Esophagus squamous epithelium (tissue), 5 donors: ENCODE results near the gene OGDH. TPM values are rescaled to one million over a fixed set of nuclear protein-coding genes. Genes with fewer than 3 reads are reported as not detected.
A peak's percentile ranks its signal among the peaks of the same experiment; 100 is the strongest.

Source experiments
- DNase-seq: peaks from one replicate; lab custom pipeline; 2025; lab: John Stamatoyannopoulos, UW
- H3K27ac ChIP-seq, 4 donors: fragments of 200-600 bp; sonication (generic); one replicate each; pipeline ENCODE4 v1.5.1; 2016 to 2019; ENCODE audit warnings: mild to moderate bottlenecking in 1 of 4
- H3K27me3 ChIP-seq, 4 donors: fragments of 200-600 bp; sonication (generic); 1 replicate in 3 of 4; 2 replicates in 1 of 4; pipeline versions ENCODE4 v1.5.1 to v1.6.0; 2017 to 2021; ENCODE audit warnings: antibody characterized with exemption in 1 of 4
- H3K36me3 ChIP-seq, 3 donors: fragments of 200-600 bp; sonication (generic); one replicate each; pipeline ENCODE4 v1.5.1; 2016 to 2019
- H3K4me1 ChIP-seq, 3 donors: fragments of 200-600 bp; sonication (generic); one replicate each; pipeline ENCODE4 v1.5.1; 2017 to 2019
- H3K4me3 ChIP-seq, 4 donors: fragments of 200-600 bp; sonication (generic); 1 replicate in 3 of 4; 2 replicates in 1 of 4; pipeline ENCODE4 v1.5.1; 2016 to 2019; ENCODE audit warnings: mild to moderate bottlenecking in 2 of 4, moderate library complexity in 1 of 4
- H3K9me3 ChIP-seq, 3 donors: fragments of 200-600 bp; sonication (generic); one replicate each; pipeline ENCODE4 v1.5.1; 2016 to 2019
- POLR2A ChIP-seq, 4 donors: fragments of 450-650 bp; IDR thresholded peaks; one replicate each; pipeline ENCODE4 v1.6.1; 2017; ENCODE audit warnings: antibody characterized with exemption in 4 of 4, mild to moderate bottlenecking in 4 of 4, moderate library complexity in 3 of 4
- WGBS, 2 donors: methylation state at CpG; one replicate each; pipeline ENCODE4 v1.1.5; 2018; 5-methylcytosine and 5-hydroxymethylcytosine counted together
- intact Hi-C: fragments of 100-400 bp; cut with DNase I; formaldehyde crosslinking; loops from one replicate; pipeline ENCODE4 v1.15.0; 2022
- total RNA-seq, 4 donors: library from RNA; depleted of rRNA; stranded (reverse); fragments of >200 nt; gene quantifications; one replicate each; pipeline ENCODE4 v1.1.0, GENCODE V29; 2016
- TF ChIP-seq, protein P1 (sequence below), 6 experiments: fragments of 450-650 bp in 4 of 6; fragments of 200-600 bp in 2 of 6; sonication (generic) in 2 of 6; IDR thresholded peaks; one replicate each; pipeline ENCODE4 v1.5.1; 2016 to 2019; ENCODE audit warnings: antibody characterized with exemption in 6 of 6, mild to moderate bottlenecking in 4 of 6, moderate library complexity in 4 of 6
- donor health status: DM: yes; HTN: yes; CAD: no.

The OGDH gene
- total RNA-seq, 4 donors from 2014 or later = 68.9 to 102 (median 89.5) TPM

DNA sequence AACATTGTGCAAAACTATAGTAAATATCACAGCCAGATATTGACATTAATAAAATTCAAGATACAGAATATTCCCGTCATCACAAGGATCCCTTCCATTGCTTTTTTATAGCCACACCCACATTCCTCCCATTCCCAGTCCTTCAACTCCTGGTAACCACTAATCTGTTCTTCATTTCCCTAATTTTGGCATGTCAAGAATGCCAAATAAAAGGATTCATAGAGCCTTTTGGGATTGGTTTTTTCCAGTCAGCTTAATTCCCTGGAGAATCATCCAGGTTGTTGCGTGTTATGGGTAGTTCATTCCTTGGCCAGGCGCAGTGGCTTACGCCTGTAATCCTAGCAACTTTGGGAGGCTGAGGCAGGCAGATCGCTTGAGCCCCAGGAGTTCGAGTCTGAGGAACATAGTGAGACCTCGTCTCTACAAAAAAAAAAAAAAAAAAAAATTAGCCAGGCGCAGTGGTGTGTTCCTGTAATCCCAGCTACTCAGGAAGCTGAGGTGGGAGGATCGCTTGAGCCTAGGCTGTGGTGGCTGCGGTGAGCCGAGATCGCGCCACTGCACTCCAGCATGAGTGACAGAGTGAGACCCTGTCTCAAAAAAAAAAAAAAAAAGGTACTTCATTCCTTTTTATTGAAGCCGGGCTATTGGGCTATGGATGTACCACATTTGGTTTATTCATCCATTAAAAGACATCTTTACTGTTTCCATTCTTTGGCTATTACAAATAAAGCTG is 2.7 kb downstream of the OGDH start:
- no peak for TF ChIP-seq POLR2A (IDR thresholded peaks at IDR 0.05)
- TF ChIP-seq, protein P1, sequence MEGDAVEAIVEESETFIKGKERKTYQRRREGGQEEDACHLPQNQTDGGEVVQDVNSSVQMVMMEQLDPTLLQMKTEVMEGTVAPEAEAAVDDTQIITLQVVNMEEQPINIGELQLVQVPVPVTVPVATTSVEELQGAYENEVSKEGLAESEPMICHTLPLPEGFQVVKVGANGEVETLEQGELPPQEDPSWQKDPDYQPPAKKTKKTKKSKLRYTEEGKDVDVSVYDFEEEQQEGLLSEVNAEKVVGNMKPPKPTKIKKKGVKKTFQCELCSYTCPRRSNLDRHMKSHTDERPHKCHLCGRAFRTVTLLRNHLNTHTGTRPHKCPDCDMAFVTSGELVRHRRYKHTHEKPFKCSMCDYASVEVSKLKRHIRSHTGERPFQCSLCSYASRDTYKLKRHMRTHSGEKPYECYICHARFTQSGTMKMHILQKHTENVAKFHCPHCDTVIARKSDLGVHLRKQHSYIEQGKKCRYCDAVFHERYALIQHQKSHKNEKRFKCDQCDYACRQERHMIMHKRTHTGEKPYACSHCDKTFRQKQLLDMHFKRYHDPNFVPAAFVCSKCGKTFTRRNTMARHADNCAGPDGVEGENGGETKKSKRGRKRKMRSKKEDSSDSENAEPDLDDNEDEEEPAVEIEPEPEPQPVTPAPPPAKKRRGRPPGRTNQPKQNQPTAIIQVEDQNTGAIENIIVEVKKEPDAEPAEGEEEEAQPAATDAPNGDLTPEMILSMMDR (IDR thresholded peaks at IDR 0.05) = no peak
- Histone ChIP-seq H3K4me3 (no peak overlapping the region), H3K4me1 (peaks cover 7 to 34% (median 18%) of the 10 kb centered on the region in 3 donors), H3K27ac (peak overlapping the region in 1 of 4 donors; percentile 9), H3K27me3 (no peaks in the 10 kb centered on the region), H3K36me3 (no peaks in the 10 kb centered on the region), H3K9me3 (no peaks in the 10 kb centered on the region)
- DNase-seq = no peak
- intact Hi-C loops = no loop called here
- WGBS, 2 donors = 61 to 75% methylated on average over 12 to 14 of the region's 14 CpGs

DNA sequence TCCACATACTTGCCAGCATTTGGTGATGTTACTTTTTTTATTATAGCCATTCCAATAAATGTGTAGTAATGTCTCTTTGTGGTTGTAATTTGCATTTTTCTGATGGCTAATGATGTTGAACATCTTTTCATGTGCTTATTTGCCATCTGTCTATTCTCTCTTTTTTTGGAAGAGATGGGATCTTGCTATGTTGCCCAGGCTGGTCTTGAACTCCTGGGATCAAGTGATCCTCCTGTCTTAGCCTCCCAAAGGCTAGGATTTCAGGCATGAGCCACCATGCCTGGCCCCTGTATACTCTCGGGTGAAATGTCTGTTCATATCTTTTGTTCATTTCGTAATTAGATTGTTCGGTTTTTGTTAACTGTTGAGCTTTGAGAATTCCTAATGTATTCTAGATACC is 3.4 kb downstream of the OGDH start:
- Histone ChIP-seq H3K4me1 (peaks cover 7 to 41% (median 22%) of the 10 kb centered on the region in 3 donors), H3K27ac (no peak overlapping the region), H3K9me3 (no peaks in the 10 kb centered on the region), H3K36me3 (no peaks in the 10 kb centered on the region), H3K4me3 (no peak overlapping the region), H3K27me3 (no peaks in the 10 kb centered on the region)
- 82 to 92% methylated on average over 3 of the region's 3 CpGs for WGBS, 2 donors
- no peak for DNase-seq
- intact Hi-C loops = no loop called here
- no peak for TF ChIP-seq POLR2A (IDR thresholded peaks at IDR 0.05)
- TF ChIP-seq, protein P1 (IDR thresholded peaks at IDR 0.05) = no peak

DNA sequence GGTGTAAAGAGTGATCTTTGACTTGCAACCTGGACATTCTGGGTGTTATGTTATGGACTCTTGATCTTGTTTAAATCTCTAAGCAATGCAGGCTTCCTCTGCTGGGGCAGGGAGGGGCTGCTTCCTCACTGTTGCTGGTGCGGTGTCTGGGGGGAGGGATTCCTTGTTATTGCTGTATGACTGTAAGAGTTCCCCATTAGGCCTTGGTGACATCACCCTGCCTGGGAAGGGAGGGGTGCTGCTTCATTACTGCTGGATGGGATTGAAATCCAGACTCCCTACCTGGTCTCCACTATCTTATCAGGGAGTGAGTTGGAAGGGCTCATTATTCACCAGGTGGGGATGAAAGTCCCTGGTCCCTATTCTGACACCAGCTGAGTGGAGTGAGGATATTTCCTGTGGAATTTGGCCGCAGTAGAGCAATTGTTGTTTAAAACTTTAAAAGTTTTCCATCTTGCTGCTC is 8.8 kb downstream of the OGDH start:
- peaks cover 18 to 62% (median 33%) of the 10 kb centered on the region in 3 donors for H3K4me1 ChIP-seq
- no peaks in the 10 kb centered on the region for H3K36me3 ChIP-seq
- TF ChIP-seq POLR2A (IDR thresholded peaks at IDR 0.05) = no peak
- TF ChIP-seq, protein P1 (IDR thresholded peaks at IDR 0.05) = no peak
- no peaks in the 10 kb centered on the region for H3K27me3 ChIP-seq
- H3K9me3 ChIP-seq = no peaks in the 10 kb centered on the region
- DNase-seq = no peak
- peak overlapping the region; percentile 25 to 59 (median 34) for H3K27ac ChIP-seq
- WGBS, 2 donors = 45 to 90% methylated on average over 1 to 2 of the region's 2 CpGs
- intact Hi-C loops = no loop called here
- no peak overlapping the region for H3K4me3 ChIP-seq

- Histone ChIP-seq H3K9me3 (no peaks in the 10 kb centered on the region), H3K36me3 (no peaks in the 10 kb centered on the region), H3K27ac (peak overlapping the region in 3 of 4 donors; percentile 28 to 59 (median 39)), H3K4me1 (peaks cover 18 to 68% (median 34%) of the 10 kb centered on the region in 3 donors), H3K27me3 (no peaks in the 10 kb centered on the region), H3K4me3 (no peak overlapping the region)
- DNase-seq = no peak
- 76 to 93% methylated on average over 5 of the region's 5 CpGs for WGBS, 2 donors
- intact Hi-C loops = no loop called here
- TF ChIP-seq, protein P1 (IDR thresholded peaks at IDR 0.05) = no peak
- no peak for TF ChIP-seq POLR2A (IDR thresholded peaks at IDR 0.05)
Measured at GRCh38 chr7:44615793-44616192, 9.4 kb downstream of the OGDH start.

GRCh38 chr7:44616545-44616944 is 10.1 kb downstream of the OGDH start:
- Histone ChIP-seq H3K36me3 (no peaks in the 10 kb centered on the region), H3K4me3 (no peak overlapping the region), H3K27me3 (no peaks in the 10 kb centered on the region), H3K9me3 (no peaks in the 10 kb centered on the region), H3K4me1 (peaks cover 18 to 75% (median 42%) of the 10 kb centered on the region in 3 donors), H3K27ac (no peak overlapping the region)
- DNase-seq = no peak
- intact Hi-C loops = no loop called here
- TF ChIP-seq, protein P1 (IDR thresholded peaks at IDR 0.05) = no peak
- TF ChIP-seq POLR2A (IDR thresholded peaks at IDR 0.05) = no peak
- WGBS, 2 donors = 86 to 88% methylated on average over 12 of the region's 12 CpGs
